ENCODE data around the gene GLRX.
"Not testable (repeated sequence)": the region's sequence is repeated elsewhere in the genome, so short reads cannot be mapped to it uniquely, and the experiment has no call there.

The GLRX gene

DNA sequence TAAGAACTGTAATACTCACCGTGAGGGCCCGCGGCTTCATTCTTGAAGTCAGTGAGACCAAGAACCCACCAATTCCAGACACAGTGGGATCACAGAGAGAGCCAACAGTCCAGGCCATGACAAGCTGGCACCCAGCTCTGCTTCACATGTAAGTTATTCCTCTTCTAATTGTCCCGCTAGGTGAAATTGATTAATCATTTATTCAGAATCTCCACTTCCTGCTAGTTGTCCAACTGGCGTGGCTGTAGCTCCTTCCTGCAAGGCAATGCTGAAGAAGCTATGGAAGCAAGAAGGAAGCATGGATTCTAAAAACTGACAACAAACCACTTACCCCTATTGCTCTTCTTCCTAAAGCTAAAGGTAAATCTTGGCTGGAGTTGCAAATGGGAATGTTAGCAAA lies 30.0 kb upstream of the GLRX start:
- no peak for DNase-seq (ENCODE audit: extremely low read depth, low read depth)
- H3K4me3 ChIP-seq (replicated peaks; ENCODE audit: low read depth, low read length): no peak overlapping the region
- TF ChIP-seq, protein P1, sequence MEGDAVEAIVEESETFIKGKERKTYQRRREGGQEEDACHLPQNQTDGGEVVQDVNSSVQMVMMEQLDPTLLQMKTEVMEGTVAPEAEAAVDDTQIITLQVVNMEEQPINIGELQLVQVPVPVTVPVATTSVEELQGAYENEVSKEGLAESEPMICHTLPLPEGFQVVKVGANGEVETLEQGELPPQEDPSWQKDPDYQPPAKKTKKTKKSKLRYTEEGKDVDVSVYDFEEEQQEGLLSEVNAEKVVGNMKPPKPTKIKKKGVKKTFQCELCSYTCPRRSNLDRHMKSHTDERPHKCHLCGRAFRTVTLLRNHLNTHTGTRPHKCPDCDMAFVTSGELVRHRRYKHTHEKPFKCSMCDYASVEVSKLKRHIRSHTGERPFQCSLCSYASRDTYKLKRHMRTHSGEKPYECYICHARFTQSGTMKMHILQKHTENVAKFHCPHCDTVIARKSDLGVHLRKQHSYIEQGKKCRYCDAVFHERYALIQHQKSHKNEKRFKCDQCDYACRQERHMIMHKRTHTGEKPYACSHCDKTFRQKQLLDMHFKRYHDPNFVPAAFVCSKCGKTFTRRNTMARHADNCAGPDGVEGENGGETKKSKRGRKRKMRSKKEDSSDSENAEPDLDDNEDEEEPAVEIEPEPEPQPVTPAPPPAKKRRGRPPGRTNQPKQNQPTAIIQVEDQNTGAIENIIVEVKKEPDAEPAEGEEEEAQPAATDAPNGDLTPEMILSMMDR (IDR thresholded peaks at IDR 0.05; ENCODE audit: low read depth, low read length, missing control alignments): no peak

- H3K4me3 ChIP-seq (replicated peaks; ENCODE audit: low read depth, low read length); DNase-seq (ENCODE audit: extremely low read depth, low read depth): not testable (repeated sequence)
Observed at GRCh38 chr5:95851141-95851540, 28.6 kb upstream of the GLRX start.

DNA sequence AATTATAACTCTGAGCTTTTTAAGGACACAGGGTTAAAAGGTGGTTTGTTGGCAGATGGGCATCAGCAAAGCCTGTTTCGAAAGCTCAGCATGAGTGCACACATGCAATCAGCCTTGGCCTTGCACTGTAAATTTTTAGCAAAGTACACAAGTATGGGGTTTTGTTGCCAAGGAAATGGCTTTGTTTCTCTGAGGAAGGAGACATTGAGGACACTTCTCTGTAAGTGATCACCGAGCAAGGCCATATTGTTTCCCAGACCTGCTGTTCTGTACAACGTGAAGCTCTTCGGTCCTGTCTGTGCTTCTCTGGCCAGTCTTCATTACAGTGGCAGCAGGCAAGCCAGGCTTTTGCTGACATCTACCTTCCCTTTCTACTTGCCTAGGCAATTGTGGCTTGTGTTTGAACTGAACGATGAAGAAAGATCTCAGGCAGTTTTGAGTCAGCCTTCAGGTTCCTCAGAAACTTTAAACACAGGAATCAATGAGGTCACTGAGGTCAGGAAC lies 27.9 kb upstream of the GLRX start:
- H3K4me3 ChIP-seq (replicated peaks; ENCODE audit: low read depth, low read length): no peak overlapping the region
- TF ChIP-seq, protein P1 (IDR thresholded peaks at IDR 0.05; ENCODE audit: low read depth, low read length, missing control alignments): no peak
- no peak for DNase-seq (ENCODE audit: extremely low read depth, low read depth)

DNA sequence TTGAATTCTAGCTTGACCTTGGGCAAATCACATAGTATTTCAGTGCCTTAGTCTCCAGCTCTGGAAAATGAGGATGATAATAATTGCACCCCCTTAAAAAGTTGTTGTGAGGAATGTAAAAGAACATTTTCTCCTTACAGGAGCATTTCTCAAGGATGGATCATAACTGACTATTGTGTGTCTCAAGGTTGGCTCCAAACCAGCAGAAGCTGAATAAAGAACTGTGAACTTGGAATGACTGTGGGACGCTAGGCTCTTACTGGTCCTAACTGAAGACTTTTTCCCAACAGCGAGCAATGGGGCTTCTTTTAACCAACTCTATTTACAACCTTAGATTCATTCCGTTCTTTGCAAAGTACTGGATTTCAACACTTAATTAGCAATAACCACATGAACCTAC lies 26.2 kb upstream of the GLRX start:
- no peak overlapping the region for H3K4me3 ChIP-seq (replicated peaks; ENCODE audit: low read depth, low read length)
- TF ChIP-seq, protein P1 (IDR thresholded peaks at IDR 0.05; ENCODE audit: low read depth, low read length, missing control alignments): no peak
- no peak for DNase-seq (ENCODE audit: extremely low read depth, low read depth)

GRCh38 chr5:95847261-95847592 lies 24.7 kb upstream of the GLRX start:
- no peak overlapping the region for H3K4me3 ChIP-seq (replicated peaks; ENCODE audit: low read depth, low read length)
- TF ChIP-seq, protein P1 (IDR thresholded peaks at IDR 0.05; ENCODE audit: low read depth, low read length, missing control alignments): no peak
- DNase-seq (ENCODE audit: extremely low read depth, low read depth): no peak

DNA sequence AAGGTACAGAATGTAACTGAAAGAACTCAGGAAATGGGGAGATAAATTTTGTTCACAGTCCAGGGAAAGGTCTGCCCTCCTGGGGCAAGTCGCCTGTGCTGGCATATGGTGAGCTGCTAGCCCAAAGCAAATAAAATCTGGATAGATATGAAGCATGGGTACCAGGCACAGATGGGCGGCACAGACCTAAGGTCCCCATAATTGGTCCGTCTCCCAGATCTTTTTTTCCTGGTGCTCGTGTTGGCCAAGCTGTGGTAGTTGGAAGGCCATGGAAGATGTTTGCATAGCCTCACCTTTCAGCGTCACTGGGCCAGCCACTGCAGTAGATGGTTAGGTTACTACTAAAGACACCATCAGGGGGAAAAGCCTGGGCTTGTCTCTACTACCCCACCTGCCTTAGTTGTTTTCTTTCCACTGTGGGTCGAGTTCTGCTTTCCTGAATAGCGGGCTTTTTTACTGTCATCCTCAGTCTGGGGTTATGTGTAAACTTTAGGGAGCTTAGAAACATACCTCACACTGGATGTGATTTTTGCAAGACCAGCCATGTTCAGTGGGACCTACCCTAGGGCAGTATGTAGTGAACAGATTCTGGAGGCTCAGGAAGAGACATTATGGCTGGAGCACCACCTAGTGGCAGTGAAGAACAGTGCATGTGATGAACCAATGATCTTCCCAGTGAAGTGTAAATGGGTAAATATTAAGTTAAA lies 24.2 kb upstream of the GLRX start:
- H3K4me3 ChIP-seq (replicated peaks; ENCODE audit: low read depth, low read length): no peak overlapping the region
- DNase-seq (ENCODE audit: extremely low read depth, low read depth): peak; percentile 78
- TF ChIP-seq, protein P1 (IDR thresholded peaks at IDR 0.05; ENCODE audit: low read depth, low read length, missing control alignments): peak; percentile 95

- DNase-seq (ENCODE audit: extremely low read depth, low read depth): no peak
- TF ChIP-seq, protein P1 (IDR thresholded peaks at IDR 0.05; ENCODE audit: low read depth, low read length, missing control alignments): no peak
- H3K4me3 ChIP-seq (replicated peaks; ENCODE audit: low read depth, low read length): no peak overlapping the region
Observed at GRCh38 chr5:95845391-95845790, 22.9 kb upstream of the GLRX start.
